HG03521 (cell line): ENCODE data around the gene UGDH.

Source experiments
- ATAC-seq: cut with Tn5 transposase; IDR thresholded peaks from one replicate; pipeline ENCODE4 v1.9.1; 2021; ENCODE audit warnings: mild to moderate bottlenecking, moderate library complexity; ENCODE audit not compliant: unreplicated experiment

UGDH gene

GRCh38 chr4:39456946-39457763 is 70.1 kb downstream of the UGDH start:
- ATAC-seq = no peak

- no peak for ATAC-seq
Measured at GRCh38 chr4:39455486-39455885, 71.8 kb downstream of the UGDH start.

- no peak for ATAC-seq
Measured at GRCh38 chr4:39453738-39454137, 73.5 kb downstream of the UGDH start.

DNA sequence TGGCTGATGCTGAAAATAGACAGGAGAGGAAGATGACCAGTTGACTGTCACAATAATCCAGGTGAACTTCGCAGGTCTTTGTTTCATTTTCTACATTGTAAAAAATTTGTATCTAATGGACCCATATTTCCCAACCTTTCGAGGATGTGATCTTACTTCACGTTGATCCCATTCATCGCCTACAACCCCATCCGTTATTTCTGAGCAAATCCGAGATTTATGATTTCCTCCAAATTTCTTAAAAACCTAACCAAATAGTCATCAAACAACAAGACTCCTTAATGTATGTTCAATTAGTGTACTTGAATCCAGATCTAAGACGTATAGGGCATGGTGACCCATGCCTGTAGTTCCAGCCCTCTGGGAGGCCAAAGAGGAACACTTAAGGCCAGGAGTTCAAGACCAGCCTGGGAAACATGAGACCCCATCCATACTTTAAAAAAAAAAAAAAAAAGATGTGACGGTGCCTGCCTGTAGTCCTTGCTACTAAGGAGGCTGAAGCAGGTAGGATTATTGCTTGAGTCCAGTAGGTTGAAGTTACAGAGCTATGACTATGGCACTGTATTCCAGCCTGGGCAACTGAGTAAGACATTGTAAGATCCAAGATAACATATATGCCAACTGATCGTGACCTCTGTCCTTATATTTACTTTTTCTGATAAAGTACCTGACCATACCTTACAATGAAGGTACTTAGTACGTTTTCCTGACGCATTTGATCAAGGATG is 74.2 kb downstream of the UGDH start:
- ATAC-seq = no peak

DNA sequence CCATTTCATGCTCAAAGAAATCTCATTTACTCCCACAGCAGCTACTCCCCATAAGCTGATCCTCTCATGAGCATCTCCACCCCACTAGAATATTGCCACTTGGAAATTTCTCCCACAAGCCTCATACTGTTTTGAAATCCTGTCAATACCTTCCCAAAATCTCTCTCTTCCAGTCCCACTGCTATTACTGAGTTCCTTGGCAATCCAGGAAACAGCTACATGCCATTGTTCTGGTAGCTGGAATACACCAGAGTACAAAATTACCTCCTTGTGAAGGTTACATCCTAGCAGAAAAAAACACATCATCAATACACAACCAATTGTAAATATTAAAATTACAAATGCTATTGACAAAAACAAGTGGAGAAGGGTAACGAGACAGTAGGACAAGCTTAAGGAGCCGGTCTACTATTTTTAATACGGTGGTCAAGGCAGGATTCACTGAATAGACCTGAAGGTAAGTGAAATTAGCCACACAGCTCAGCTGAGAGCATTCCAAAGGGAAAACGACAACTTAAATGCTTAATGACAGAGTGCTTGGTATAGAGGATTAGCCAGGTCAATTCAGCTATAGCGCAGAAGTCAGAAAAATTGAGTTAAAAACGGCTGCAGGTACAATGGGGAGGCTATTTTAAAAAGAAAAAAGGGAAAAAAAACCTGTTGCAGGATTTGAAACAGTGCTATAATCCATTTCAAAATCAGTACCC is 74.9 kb downstream of the UGDH start:
- no peak for ATAC-seq

- no peak for ATAC-seq
Measured at GRCh38 chr4:39451423-39452023, 75.7 kb downstream of the UGDH start.

DNA sequence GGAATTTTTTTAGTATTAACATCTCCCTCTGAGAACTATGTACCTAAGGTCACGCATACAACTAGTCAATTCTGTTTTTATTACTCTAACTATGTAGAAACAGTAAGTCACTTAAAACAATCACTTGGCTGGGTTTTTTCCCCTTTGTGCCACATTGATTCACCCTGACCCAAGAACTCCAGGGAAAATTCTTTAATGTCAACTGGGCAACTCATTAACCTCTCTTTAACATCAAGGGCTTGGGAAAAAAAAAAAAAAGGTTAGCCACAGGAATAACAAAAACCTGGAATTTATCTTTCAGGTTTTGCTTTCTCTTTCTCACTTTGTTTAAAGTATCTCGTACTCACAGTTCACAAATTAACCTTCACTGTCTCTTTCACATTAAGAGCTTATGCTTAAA is 76.6 kb downstream of the UGDH start:
- no peak for ATAC-seq
